Left kidney (tissue), 2 donors: ENCODE measurements around the gene FNDC11. TPM values are rescaled to one million over a fixed set of nuclear protein-coding genes. Genes with fewer than 3 reads are reported as not detected.
"Not testable (repeated sequence)": the region's sequence is repeated elsewhere in the genome, so short reads cannot be mapped to it uniquely, and the experiment has no call there.

ENCODE experiments used
- DNase-seq: peaks from one replicate; pipeline ENCODE4 v3.0.0-alpha.2; 2013
- polyA plus RNA-seq: library from polyadenylated mRNA; unstranded; fragments of 120-200 nt; gene quantifications from one replicate; pipeline ENCODE4 v1.2.1, GENCODE V29; 2013; ENCODE audit not compliant: insufficient read length

Gene FNDC11
- polyA plus RNA-seq, 1 donor: 0.81 TPM

DNA sequence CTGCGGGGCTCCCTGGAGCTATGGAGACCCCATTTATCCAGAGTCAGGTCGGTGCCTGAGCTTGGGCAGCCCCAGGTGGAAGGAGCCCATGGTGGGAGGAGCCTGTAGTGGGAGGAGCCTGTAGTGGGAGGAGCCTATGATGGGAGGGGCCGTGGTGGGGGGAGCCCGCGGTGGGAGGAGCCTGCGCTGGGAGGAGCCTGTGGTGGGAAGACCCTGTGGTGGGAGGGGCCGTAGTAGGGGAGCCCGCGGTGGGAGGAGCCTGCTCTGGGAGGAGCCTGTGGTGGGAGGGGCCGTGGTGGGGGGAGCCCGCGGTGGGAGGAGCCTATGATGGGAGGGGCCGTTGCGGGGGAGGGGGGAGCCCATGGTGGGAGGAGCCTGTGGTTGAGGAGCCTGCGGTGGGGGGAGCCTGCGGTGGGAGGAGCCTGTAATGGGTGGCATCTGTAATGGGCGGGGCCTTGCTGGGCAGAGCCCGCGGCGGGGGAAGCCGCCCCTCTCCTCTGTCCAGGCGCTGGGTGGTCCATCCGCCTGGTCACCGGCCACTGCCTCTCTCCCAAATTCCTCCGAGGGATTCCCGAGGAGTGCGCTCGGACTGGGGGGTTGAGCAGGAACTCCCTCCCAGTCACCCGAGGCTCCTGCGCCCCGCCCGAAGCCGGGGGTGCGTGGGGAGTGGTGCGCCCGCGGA lies 567 bp upstream of the FNDC11 start:
- no peak for DNase-seq

DNA sequence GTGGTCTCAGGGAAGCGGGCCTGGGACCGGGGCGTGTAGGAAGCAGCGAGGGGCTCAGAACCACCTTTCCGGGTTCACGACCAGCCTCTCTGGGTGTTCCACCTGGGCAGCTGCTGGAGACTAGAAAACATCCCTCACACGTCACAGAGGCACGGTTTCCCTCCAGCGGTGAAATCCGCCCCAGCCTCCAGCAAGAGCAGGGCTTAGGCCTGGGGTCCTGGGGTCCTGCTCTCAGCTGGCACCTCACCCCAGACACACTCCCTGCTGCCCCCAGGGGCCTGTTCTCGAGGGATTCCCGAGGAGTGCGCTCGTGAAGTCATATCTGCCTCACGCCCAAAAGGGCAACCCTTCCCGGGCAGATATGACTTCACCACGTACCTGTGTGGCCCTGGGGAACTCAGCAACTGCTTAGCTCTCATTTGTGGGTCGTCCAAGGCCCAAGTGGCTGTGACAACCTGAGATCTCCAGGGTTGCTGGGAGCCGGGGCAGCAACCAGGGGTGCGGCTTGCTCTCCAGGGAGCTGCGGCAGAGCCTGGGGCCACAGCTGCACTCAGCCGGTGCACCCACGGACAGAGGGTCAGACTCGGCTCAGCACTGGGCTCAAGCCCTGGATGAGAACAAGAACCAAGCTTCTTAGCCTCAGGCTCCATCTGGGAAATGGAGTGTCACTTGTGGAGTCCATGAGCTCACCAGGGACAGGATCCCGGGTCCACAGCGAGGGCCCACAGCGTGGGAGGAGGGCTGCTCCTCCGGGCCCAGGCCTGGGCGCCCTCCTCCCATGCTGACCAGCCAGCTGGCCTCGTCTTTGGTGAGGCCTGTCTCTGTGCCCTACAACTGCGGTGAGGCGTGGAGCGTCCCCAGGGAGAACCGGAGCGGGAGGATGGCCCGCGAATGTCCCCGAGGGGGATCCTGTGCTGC lies 661 bp downstream of the FNDC11 start:
- no peak for DNase-seq

DNA sequence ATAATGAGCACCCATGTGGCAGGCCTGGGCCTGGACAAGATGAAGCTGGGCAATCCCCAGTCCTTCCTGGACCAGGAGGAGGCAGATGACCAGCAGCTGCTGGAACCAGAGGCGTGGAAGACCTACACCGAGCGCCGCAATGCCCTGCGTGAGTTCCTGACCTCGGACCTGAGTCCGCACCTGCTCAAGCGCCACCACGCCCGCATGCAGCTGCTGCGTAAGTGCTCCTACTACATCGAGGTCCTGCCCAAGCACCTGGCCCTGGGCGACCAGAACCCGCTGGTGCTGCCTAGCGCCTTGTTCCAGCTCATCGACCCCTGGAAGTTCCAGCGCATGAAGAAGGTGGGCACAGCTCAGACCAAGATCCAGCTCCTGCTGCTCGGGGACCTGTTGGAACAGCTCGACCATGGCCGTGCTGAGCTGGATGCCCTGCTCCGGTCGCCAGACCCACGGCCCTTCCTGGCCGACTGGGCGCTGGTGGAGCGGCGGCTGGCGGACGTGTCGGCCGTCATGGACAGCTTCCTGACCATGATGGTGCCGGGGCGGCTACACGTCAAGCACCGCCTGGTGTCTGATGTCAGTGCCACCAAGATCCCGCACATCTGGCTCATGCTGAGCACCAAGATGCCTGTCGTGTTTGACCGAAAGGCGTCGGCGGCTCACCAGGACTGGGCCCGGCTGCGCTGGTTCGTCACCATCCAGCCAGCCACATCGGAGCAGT lies 1.9 kb downstream of the FNDC11 start:
- DNase-seq: no peak

DNA sequence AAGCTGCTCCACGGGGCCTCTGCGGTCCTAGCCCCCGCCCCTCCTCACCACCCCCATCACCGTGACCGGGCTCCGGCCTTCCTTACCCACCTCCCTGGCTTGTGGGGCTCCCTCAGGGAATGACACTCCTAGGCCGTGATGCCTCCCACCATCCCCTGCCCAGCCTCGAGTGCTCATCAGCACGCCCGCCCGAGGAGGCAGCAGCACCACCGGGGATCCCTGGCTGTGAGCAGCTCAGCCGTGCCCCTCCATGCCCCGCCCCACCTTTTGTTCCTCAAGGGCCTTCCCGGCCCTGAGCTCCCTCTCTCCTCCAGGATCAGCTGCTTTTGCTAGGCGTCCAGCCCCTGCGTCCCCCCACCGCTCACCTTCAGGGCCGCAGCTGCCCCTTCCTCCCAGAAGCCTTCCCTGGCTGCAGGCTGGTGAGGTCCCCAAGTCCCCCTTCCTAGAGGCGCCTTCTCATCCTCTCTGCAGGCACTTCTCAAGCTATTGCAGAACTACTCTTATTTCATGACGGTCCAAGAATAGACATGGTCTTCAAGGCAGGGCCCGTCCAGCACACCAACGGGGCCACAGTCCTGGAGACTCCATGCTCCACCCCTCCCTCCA lies 3.0 kb downstream of the FNDC11 start:
- DNase-seq: no peak

DNA sequence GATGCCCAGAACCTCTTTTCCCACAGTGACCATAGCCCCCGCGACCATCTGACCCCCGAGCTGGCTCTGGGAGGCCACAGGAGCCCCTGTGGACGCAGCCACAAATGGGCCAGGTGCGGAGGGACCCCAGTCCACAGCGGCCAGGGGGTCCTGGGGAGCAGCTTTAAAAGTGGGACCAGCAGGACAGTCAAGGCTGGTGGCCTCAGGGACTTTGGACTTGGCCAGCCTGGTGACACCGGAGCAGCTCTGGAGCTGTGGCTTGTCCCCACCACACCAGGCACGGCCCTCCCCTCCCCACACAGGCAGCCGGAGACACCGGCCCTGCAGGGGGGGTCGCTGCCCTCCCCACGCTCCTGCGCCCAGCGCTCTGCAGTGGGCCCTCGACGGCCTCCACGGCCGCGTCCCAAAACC lies 3.5 kb downstream of the FNDC11 start:
- no peak for DNase-seq

DNA sequence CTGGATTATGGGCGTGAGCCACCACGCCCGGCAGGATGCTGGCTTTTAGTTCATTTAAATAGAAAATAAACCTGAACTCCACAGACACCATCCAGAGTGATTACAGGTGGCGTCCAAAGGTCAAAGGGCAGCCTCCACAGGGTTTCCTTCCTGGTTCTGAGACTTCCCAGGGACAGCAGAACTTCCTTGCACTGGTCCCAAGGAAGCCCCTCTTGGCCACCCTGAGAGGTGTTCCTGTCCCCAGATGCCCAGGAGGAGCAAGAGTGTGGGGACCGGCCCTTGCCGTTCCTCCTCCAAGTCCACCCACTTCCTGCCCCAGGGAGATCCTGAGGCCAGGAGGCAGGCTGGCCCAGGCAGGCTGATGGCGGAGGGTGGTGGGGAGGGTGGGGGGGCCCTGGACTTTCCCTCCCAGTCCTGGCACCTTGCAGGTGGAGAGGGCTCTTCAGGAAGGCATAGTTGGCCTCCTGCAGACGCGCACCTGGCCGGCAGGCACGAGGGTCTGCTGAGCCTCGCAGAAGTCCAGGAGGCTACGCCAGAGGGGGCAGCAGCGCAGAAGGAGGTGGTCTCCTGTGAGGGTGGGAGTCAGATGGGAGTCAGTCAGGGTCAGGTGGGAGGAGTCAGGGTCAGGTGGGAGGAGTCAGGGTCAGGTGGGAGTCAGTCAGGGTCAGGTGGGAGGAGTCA lies 5.0 kb downstream of the FNDC11 start:
- DNase-seq: no peak

DNA sequence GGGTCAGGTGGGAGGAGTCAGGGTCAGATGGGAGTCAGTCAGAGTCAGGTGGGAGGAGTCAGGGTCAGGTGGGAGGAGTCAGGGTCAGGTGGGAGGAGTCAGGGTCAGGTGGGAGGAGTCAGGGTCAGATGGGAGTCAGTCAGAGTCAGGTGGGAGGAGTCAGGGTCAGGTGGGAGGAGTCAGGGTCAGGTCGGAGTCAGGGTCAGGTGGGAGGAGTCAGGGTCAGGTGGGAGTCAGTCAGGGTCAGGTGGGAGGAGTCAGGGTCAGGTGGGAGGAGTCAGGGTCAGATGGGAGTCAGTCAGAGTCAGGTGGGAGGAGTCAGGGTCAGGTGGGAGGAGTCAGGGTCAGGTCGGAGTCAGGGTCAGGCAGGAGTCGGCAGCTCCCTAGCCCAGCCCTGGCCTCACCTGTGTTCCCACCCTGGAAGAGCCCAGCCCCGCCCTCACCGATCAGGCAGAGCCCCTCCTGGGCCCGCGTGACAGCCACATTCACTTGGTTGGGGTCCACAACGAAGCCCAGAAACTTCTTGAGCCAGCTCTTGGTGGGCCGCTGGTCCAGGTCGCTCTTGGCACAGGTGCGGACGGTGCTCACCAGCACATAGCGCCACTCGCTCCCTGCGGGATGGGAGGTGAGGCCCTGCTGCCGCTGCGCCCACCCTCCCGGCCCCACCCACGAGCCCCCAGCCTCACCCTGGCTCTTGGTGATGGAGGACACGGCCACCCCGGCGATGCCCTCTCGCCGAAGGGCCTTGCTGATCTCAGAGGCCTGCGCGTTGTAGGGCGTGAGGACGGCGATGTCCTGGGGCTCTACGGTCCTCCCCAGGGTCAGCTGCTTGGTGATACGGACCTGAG lies 5.8 kb downstream of the FNDC11 start:
- not testable (repeated sequence) for DNase-seq

DNA sequence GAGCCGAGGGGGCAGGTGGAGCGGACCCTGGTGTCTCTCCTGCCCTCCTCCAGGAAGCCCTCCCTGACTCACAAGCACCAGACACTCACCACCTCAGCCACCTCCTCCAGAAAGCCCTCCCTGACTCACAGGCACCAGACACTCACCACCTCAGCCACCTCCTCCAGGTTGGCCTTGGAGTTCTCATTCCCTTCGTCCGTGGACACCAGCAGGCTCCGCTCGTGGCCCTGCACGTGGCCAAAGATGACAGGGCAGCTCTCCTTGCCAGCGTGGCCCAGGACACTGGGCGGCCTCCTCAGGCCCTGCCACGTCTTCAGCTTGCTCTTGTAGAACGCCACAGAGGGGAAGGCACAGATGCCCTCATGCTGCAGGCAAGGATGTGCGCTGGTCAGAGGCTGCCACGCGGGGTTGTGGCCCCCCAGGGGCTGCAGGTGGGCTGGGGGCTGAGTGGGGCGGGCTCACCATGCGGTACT lies 6.4 kb downstream of the FNDC11 start:
- no peak for DNase-seq

DNA sequence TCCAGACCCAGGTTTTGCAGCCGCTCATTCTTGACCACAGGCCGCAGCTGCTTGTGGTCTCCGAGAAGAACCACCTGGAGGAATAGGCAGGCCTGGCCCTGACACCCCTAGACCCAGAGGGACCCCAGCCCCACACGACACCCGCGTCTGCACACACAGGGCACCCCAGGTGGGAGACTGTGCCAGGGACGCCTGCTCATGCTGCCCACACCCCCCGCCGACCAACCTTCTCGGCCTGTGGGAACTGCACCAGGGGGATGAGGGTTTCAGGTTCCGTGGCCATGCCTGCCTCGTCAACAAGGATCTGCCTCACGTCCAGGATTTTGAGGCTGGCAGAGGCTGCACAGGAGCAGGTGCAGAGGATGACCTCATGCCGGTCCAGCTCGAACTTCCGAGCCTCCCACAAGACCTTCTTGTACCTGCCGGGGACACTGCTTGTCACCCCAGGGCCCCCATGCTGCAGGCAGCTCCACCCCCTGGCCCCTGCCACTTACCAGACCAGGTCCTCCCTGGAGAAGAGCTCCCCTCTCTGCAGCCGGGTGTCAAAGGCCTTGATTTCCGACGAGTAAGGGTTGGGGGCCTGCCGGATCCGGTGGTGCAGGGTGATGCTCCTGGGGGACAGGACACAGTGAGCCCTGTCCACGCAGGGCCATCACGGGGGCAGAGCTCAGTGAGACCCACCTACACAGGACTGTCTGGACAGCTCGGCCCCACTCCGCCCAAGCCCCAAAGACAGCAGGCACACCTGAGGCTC lies 7.1 kb downstream of the FNDC11 start:
- no peak for DNase-seq

DNA sequence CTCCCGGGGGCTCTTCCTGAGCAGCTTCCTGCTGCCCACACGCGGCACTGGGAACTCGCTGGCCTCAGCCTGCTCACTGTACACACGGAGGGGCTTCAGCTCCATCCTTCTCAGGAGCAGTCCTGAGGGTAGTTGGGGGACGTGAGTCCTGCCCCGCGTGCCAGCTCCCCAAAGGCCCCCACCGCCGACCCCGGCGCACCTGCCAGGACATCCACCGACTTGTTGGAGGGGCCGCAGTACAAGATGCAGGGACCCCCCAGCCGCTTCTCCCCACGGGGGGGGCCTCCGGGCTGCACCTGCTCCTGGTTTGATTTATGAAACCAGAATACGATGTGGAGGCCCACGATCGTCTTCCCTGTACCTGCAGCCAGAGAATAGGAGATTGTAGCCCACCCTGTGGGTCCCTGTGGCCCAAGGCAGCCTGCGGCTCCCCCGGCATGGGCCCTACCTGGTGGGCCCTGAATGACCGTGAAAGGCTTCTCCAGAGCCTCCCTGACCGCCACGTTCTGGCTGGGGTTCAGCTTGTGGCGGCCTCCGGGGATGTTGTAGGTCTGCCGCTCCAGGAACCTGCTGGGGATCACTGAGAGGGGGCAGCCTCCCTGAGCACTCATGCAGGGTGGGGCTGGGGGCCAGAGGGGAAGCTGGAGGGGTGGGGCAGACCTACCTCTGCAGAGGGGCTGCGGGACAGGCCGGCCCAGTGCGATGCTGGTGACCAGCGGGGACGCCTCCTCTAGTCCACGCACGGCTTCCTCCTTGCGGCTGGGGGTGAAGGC lies 7.9 kb downstream of the FNDC11 start:
- DNase-seq: no peak

DNA sequence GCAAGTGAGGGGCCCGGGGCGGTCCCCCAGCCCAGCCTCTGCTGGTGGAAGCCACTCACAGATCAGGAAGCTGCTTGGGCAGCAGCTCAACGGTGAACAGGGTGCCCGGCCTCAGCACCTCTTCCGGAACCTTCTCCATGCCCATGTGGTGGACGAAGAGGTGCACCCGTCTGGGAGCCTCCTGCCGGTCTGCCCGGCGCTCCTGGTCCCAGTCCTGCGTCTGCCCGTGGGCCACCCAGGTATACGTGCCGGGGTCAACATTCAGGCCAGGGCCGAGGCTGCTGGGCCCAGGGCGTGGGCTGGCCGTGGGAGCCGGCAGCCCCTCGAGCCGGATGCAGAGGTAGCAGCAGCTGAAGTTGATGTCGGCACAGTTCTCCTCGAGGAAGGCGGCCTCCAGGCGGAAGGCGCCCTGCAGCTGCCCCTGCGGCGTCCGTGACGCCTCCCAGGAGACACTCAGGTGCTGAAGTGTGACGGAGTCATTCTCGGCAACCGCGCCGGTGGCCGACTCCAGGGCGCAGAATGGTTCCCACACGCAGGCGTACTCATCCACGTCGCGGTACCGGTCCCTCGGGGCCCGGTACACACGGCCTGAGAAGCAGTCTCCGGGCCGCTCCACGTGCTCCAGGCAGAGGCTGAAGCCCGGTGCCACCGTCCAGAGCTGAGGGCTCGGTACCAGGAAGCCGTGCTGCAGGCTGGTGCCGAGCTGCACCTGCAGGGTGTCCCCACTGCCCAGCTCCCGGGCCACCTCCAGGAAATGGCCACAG lies 8.7 kb downstream of the FNDC11 start:
- DNase-seq: no peak

DNA sequence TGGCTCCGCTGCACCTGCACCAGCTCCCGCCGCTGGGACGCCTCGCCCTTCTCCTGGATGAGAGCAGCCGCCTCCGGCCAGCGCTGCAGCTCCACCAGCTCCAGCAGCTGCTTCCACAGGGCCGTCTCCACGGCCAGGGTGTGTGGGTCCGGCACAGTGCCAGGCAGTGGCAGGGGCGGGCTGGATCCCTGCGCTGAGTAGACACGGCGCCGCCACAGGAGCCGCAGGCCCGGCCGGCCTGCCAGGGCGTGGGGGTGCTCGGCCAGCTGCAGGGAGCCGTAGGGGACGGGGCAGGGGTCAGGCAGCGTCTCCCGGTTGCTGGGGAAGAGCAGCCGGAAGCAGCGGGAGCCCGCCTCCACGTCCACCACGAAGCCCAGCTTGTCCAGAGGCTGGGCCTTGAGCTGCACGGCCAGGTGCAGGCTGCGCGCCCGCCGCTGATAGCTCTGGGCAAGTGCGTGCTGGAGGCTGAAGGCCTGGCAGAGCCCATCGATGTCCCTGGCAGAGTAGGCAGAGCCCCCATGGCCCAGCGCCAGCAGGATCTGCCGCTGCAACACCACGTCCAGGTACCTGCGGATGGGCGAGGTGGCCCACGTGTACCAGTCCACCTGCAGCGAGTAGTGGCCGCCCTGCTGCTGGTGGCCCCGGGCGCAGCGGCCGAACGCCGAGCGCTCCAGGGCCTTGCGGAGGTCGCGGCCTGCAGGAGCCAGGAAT lies 9.4 kb downstream of the FNDC11 start:
- no peak for DNase-seq

DNA sequence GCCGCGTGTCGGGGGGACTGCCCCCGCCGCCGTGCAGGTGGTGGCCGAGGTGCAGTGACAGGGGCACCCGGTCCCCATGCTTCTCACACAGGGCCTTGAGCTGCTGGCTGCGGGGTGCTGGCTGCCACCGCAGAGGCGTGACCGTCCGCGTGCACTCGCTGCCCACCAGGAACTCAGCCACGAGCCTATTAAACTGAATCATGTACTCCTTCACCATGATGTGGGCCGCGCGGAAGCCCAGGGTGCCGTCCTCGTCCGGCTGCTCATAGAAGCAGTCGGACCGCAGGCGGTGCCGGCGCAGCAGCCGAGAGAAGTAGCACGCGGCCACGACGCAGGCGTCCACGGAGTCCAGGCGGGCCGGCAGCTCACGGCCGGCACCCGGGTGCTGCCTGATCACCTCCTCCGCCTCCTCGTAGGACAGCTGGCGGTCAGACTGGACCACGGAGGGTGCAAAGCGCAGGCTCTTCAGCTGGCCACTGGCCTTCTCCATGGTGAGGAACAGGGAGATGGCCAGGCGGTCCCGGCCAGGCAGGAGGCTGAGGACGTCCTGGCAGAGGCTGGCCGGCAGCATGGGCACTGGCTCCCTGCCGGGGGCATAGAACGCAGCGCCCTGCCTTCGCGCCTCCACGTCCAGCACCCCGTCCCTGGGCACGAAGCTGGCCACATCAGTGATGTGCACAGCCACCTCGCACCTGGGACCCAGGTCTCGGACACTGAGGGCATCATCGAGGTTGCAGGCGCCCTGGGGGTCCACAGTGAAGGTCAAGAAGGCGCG lies 10.3 kb downstream of the FNDC11 start:
- DNase-seq: no peak

DNA sequence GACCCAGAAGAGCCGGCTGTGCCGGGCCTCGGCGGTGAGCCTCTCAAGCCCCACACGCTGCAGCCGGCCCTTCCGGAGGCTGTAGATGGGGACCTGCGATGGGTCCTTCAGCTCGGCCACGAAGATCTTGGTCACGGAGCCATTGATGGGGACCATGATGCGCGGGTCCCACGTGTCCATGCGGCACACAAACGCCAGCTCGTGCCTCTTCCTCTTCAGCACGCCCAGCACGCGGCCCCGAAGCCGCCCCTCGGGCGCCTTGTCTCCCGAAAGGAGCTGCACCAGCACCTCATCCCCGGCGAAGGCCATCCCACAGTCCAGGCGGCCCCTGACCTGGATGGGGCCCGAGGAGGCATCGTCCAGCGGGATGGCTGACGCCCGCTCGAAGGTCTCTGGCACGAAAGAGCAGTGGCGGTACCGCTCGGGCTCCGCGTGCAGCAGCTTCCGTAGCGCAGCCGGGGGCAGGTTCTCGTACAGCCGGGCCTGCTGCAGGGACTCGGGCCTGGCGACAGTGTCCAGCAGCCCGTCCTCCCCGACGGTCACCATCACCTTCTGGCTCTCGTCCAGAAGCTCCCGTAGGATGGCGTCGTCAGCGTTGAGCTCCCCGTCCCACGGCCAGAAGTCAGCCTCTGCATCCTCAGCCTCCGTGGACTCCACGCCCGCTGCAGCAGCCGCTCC lies 11.2 kb downstream of the FNDC11 start:
- DNase-seq: no peak

DNA sequence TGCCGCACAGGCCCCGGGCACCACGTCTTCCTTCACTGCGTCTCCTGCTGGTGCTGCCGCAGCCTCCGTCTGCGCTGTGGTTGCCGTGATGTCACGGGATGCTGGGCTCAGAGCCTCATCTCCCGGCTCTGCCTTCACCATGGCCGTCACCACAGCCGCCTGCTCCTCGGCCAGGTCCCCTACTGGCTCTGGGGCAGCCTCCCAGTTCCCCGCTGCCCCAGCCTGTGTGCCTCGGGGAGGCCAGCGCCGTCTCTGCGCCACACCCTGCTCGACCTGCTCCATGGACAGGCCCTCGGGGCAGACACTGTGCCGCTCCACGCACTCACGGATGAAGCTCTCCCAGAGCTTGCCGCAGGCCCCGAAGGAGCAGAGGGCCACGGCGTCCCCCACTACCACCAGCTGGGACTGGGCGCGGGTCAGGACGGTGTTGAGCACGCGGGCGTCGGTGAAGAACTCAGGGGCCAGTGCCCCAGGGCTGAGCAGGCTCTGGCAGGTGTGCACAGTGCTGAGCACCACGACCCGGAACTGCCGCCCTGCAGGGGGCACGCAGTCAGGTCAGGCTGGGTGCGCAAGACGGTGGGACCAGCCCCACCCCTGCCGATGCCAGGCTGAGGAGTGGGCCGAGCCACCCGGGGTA lies 11.9 kb downstream of the FNDC11 start:
- no peak for DNase-seq
